ENCODE results near the gene NOMO2.
"Not testable (repeated sequence)": the region's sequence is repeated elsewhere in the genome, so short reads cannot be mapped to it uniquely, and the experiment has no call there.

Gene NOMO2

DNA sequence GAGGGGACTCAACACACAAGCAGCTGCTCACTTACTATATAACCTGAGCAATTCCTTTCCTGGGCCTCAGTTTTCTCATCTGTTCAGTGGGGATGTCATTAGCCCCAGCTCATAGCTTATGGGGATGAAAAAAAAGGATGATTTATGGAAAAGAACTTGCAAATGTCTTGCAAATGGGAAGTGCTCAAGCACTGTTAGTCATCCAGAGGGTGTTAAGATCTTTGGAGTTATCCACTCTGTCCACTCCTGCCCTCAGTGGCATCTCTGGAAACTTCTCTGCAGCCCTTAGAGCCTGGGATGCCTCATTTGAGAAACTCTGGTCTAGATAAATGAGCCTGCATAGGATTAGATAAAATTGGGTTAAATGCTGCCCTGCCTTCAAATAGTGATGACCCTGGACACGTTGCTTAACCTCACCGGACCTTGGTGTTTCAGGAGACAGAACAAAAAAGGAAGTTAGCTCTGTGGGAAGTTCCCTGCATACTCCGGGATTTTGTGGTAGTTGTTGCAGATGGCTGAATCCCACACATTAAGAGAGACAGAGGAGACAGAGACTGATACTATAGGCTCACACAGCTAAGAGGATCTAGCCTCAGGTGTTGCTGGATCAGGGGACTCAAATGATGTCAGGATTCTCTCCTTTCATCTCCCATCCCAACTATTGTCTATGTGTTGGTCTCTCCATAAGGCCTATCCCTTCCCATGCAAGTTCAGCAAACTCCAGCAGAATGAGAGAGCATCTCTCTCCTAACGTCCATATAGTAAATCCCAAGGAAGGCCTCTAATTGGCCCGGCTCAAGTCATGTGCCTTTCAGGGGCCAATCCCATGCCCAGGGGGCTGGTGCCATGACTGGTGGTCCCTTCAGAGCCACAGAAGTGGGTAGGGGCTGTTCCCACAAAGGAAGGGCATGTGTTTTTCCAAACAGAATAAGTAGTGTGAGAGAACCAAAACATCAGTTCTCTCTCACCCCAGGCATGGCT, 25.0 kb upstream of the NOMO2 start:
- H3K9me3 Mint-ChIP-seq, H3K27me3 Mint-ChIP-seq, H3K27ac Mint-ChIP-seq, H3K4me1 Mint-ChIP-seq, H3K4me3 Mint-ChIP-seq, H3K36me3 Mint-ChIP-seq: not testable (repeated sequence)

GRCh38 chr16:18585789-18586188, 23.9 kb upstream of the NOMO2 start:
- H3K4me3 Mint-ChIP-seq, H3K9me3 Mint-ChIP-seq: not testable (repeated sequence)

DNA sequence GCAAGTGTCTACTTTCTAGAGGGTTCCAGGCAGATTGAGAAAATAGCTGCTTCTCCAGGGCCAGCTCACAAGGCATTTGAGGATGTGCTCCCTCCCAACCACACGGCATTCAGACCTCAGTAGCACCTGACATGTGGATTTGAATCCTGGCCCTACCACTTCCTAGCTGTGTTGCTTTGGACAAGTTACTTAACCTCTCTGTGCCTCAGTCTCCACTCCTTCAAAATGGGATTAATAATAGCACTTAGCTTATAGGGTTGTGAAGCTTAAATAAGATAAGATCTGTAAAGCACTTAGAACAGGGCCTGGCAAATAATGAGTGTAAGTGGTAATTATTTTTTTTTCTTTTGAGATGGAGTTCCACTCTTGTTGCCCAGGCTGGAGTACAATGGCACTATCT, 21.0 kb upstream of the NOMO2 start:
- no peaks in the 10 kb centered on the region for H3K4me1 Mint-ChIP-seq
- H3K9me3 Mint-ChIP-seq = no peaks in the 10 kb centered on the region
- no peaks in the 10 kb centered on the region for H3K36me3 Mint-ChIP-seq
- H3K27me3 Mint-ChIP-seq = no peaks in the 10 kb centered on the region
- H3K4me3 Mint-ChIP-seq = no peak overlapping the region
- no peak overlapping the region for H3K27ac Mint-ChIP-seq

More at GRCh38 chr16:18585789-18586188, 23.9 kb upstream of the NOMO2 start:
- not testable (repeated sequence) for H3K27me3 Mint-ChIP-seq, H3K4me1 Mint-ChIP-seq, H3K27ac Mint-ChIP-seq, H3K36me3 Mint-ChIP-seq

GRCh38 chr16:18580396-18580795, 18.5 kb upstream of the NOMO2 start:
- not testable (repeated sequence) for H3K9me3 Mint-ChIP-seq, H3K36me3 Mint-ChIP-seq, H3K27me3 Mint-ChIP-seq, H3K27ac Mint-ChIP-seq, H3K4me1 Mint-ChIP-seq, H3K4me3 Mint-ChIP-seq

- not testable (repeated sequence) for H3K27me3 Mint-ChIP-seq, H3K27ac Mint-ChIP-seq, H3K36me3 Mint-ChIP-seq, H3K4me3 Mint-ChIP-seq, H3K4me1 Mint-ChIP-seq, H3K9me3 Mint-ChIP-seq
Measured at GRCh38 chr16:18579261-18579660, 17.4 kb upstream of the NOMO2 start.

DNA sequence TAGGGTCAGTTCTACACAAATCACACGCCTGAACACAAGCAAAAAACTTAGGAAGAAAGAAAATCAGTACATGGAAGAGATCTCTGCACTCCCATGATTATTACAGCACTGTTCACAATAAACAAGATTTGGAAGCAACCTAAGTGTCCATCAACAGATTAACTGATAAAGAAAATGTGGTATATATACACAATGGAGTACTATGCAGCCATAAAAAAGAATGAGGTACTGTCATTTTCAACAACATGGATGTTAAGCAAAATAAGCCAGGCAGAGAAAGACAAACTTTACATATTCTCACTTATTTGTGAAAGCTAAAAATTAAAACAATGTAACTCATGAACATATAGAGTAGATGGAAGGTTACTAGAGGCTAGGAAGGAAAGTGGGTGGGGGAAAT, 16.0 kb upstream of the NOMO2 start:
- H3K4me3 Mint-ChIP-seq, H3K9me3 Mint-ChIP-seq, H3K36me3 Mint-ChIP-seq, H3K27ac Mint-ChIP-seq, H3K27me3 Mint-ChIP-seq, H3K4me1 Mint-ChIP-seq: not testable (repeated sequence)

DNA sequence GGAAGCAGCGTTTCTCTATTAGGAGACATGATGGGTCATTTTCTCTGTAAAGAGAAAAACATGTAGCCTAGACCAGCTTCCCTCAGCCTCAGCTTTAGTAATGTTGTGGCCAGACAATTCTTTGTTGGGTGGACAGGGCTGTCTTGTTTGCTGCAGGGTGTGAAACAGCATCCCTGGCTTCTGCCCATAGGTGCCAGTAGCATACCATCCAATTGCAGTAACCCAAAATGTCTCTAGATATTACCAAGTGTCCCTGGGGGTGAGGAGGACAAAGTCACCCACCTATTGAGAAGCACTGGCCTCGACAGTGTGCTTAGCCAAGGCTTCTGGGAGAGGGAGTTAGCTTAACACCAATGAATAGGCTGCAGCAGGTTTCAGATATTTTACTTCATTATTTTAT, 14.0 kb upstream of the NOMO2 start:
- not testable (repeated sequence) for H3K4me3 Mint-ChIP-seq, H3K4me1 Mint-ChIP-seq, H3K27ac Mint-ChIP-seq, H3K27me3 Mint-ChIP-seq, H3K9me3 Mint-ChIP-seq, H3K36me3 Mint-ChIP-seq

DNA sequence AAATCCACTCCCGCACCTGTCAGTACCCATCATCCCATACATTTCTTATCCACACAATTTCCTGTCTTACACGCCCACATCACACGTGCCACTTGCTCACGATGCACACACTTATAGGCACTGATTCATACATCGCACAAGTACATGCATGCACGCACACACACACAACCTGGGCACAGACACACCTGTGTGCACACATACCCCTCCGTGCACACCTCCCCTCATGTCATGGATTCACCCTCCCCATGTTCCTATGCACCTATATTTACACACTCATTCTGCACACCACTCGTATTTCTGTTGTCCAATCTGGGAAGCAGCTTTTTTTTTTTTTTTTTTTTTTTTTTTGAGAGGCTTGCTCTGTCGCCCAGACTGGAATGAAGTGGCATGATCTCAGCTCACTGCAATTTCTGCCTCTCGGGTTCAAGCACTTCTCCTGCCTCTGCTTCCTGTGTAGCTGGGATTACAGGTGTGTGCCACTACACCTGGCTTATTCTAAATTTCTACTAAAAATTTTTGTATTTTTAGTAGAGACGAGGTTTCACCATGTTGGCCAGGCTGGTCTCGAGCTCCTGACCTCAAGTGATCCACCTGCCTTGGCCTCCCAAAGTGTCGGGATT, 13.5 kb upstream of the NOMO2 start:
- not testable (repeated sequence) for H3K27ac Mint-ChIP-seq, H3K4me3 Mint-ChIP-seq, H3K36me3 Mint-ChIP-seq, H3K27me3 Mint-ChIP-seq, H3K9me3 Mint-ChIP-seq, H3K4me1 Mint-ChIP-seq

DNA sequence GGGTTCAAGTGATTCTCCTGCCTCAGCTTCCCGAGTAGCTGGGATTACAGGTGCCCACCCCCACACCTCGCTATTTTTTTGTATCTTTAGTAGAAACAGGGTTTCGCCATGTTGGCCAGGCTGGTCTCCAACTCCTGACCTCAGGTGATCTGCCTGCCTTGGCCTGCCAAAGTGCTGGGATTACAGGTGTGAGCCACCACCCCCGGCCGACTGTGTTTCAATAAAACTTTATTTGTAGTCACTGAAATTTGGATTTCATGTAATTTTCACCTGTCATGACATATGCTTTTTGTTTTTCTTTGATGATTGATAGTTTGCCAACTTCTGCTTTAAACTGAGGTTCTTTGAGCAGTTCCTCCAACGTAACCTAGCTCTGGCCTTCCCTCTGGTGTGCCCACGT, 12.0 kb upstream of the NOMO2 start:
- H3K27me3 Mint-ChIP-seq, H3K27ac Mint-ChIP-seq, H3K4me3 Mint-ChIP-seq, H3K4me1 Mint-ChIP-seq, H3K36me3 Mint-ChIP-seq, H3K9me3 Mint-ChIP-seq: not testable (repeated sequence)

DNA sequence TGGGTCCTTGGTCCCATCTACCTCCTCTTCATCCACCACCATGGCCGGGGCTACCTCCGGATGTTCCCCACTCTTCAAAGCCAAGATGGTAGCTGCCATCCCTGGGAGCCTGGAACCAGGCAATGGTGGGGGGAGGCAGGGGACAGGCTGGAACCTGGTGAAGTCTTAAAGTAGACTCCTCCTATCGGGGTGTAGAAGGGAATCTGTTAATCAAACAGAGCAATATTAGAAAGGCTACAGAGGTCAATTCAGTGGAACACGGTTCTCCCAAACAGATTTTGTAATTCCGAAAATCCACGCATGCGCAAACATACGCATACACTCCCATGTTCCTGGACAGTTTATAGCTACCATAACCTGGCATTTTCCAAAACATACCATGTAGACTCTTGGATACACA, 11.1 kb upstream of the NOMO2 start:
- H3K27ac Mint-ChIP-seq, H3K9me3 Mint-ChIP-seq, H3K4me1 Mint-ChIP-seq, H3K36me3 Mint-ChIP-seq, H3K27me3 Mint-ChIP-seq, H3K4me3 Mint-ChIP-seq: not testable (repeated sequence)

DNA sequence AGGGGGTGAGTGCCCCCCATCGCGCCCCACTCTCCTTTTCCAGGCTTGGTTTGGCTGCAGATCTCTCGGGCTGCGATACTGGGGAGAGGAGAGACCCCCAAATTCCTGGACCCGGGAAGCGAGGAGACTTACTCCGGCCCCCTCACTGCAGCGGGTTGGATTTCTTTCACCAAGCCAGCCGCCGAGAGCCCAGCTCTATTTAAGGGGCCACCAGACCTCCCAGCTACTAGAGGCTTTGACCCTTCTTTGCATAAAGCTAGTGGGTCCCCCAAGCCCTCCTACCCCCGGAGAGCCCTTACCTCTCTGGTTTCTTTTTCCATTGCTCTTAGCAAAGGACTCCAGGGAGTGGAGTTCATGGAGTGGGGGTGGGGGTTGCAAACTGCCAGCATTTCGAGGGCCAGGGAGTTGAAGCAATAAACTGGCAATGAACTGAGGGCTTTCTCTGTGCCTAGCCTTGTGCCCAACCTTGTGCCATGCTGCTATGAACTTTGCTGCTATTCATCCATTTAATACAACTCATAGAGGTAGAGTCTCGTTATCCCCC, 9.5 kb upstream of the NOMO2 start:
- H3K36me3 Mint-ChIP-seq, H3K9me3 Mint-ChIP-seq, H3K4me1 Mint-ChIP-seq, H3K4me3 Mint-ChIP-seq, H3K27me3 Mint-ChIP-seq, H3K27ac Mint-ChIP-seq: not testable (repeated sequence)

GRCh38 chr16:18570529-18571306, 8.8 kb upstream of the NOMO2 start:
- H3K36me3 Mint-ChIP-seq, H3K27ac Mint-ChIP-seq, H3K27me3 Mint-ChIP-seq, H3K4me1 Mint-ChIP-seq, H3K9me3 Mint-ChIP-seq, H3K4me3 Mint-ChIP-seq: not testable (repeated sequence)

- H3K9me3 Mint-ChIP-seq, H3K27ac Mint-ChIP-seq, H3K27me3 Mint-ChIP-seq, H3K36me3 Mint-ChIP-seq: not testable (repeated sequence)
- peak overlapping the region; percentile 58 for H3K4me3 Mint-ChIP-seq
- peaks cover 16% of the 10 kb centered on the region for H3K4me1 Mint-ChIP-seq
Measured at GRCh38 chr16:18560416-18561220, 1.3 kb downstream of the NOMO2 start.

DNA sequence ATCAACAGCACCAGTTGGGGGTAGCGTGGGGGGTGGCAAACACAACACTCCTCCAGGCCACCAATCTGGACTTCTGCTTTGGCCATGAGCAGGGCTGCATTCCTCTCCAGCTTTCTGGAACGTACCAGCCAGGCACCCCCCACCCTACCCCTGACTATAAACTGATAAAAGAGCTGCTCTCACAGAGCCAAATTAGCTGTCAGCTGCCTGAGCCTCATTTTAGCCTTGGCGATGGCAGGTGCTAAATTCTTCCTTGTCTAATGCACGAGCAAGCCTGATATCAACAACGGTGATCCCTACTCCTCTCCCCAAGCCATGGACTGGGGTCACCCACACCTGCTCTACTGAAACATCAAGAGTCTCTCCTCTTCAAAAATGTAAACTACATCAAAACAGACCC, 8.2 kb downstream of the NOMO2 start:
- not testable (repeated sequence) for H3K27me3 Mint-ChIP-seq, H3K27ac Mint-ChIP-seq, H3K4me1 Mint-ChIP-seq, H3K36me3 Mint-ChIP-seq, H3K9me3 Mint-ChIP-seq, H3K4me3 Mint-ChIP-seq

GRCh38 chr16:18547382-18547781, 14.5 kb downstream of the NOMO2 start:
- not testable (repeated sequence) for H3K36me3 Mint-ChIP-seq, H3K9me3 Mint-ChIP-seq, H3K4me1 Mint-ChIP-seq, H3K27ac Mint-ChIP-seq, H3K4me3 Mint-ChIP-seq, H3K27me3 Mint-ChIP-seq
